ENCODE measurements around the gene PRRG3. TPM values are rescaled to one million over a fixed set of nuclear protein-coding genes. Genes with fewer than 3 reads are reported as not detected.

The PRRG3 gene
- total RNA-seq, 2 donors from 2014 or later, result 0.68 to 1.2 TPM

- H3K36me3 ChIP-seq, result no peaks in the 10 kb centered on the region
- H3K9me3 ChIP-seq, result no peaks in the 10 kb centered on the region
- intact Hi-C loops (cut with DNase I), result loop anchor here (10.0 kb wide), 1 partner anchor 1071 kb away; no protein-coding TSS in a partner anchor
- TF ChIP-seq POLR2AphosphoS5 (IDR thresholded peaks at IDR 0.05) (no peak), POLR2A (IDR thresholded peaks at IDR 0.05) (no peak)
- TF ChIP-seq, protein P1, sequence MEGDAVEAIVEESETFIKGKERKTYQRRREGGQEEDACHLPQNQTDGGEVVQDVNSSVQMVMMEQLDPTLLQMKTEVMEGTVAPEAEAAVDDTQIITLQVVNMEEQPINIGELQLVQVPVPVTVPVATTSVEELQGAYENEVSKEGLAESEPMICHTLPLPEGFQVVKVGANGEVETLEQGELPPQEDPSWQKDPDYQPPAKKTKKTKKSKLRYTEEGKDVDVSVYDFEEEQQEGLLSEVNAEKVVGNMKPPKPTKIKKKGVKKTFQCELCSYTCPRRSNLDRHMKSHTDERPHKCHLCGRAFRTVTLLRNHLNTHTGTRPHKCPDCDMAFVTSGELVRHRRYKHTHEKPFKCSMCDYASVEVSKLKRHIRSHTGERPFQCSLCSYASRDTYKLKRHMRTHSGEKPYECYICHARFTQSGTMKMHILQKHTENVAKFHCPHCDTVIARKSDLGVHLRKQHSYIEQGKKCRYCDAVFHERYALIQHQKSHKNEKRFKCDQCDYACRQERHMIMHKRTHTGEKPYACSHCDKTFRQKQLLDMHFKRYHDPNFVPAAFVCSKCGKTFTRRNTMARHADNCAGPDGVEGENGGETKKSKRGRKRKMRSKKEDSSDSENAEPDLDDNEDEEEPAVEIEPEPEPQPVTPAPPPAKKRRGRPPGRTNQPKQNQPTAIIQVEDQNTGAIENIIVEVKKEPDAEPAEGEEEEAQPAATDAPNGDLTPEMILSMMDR (IDR thresholded peaks at IDR 0.05), result no peak
- no peak for DNase-seq (ENCODE audit: low spot score)
- 97% methylated on average over 16 of the region's 21 CpGs for WGBS
- no peak overlapping the region for H3K27ac ChIP-seq
- no peaks in the 10 kb centered on the region for H3K4me1 ChIP-seq (replicated peaks)
- no peak overlapping the region for H3K4me3 ChIP-seq
- no peaks in the 10 kb centered on the region for H3K27me3 ChIP-seq (replicated peaks; ENCODE audit: insufficient read depth)
These were observed 48.6 kb downstream of the PRRG3 start for GRCh38 chrX:151743651-151744470.

DNA sequence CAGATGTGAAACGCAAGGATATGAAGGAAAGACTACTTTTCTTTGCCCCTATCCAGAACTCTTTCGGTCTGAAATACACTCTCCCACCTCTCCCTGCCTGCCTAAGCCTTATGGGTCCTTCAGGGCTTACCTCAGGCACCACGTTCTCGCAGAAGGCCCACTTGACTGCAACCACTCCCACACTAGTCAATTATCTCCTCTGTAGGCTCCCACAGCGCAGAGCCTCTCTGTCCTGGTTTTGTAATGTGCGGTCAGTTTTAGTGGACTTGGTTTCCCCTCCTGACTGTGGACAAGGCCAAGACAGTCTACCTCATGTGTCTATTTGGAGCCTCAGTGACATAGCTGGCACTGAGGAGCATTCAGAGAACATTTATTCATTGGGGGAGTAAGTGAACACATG, 50.4 kb downstream of the PRRG3 start:
- TF ChIP-seq POLR2AphosphoS5 (IDR thresholded peaks at IDR 0.05), result no peak
- no peak for TF ChIP-seq POLR2A (IDR thresholded peaks at IDR 0.05)
- TF ChIP-seq, protein P1 (IDR thresholded peaks at IDR 0.05), result no peak
- Histone ChIP-seq H3K4me1 (replicated peaks) (no peaks in the 10 kb centered on the region), H3K27me3 (replicated peaks; ENCODE audit: insufficient read depth) (no peaks in the 10 kb centered on the region), H3K27ac (no peak overlapping the region), H3K9me3 (no peaks in the 10 kb centered on the region), H3K36me3 (no peaks in the 10 kb centered on the region), H3K4me3 (no peak overlapping the region)
- DNase-seq (ENCODE audit: low spot score), result no peak
- intact Hi-C loops (cut with DNase I), result loop anchor here (10.0 kb wide), 1 partner anchor 1069 kb away; no protein-coding TSS in a partner anchor
- WGBS, result 91% methylated on average over 6 of the region's 6 CpGs

DNA sequence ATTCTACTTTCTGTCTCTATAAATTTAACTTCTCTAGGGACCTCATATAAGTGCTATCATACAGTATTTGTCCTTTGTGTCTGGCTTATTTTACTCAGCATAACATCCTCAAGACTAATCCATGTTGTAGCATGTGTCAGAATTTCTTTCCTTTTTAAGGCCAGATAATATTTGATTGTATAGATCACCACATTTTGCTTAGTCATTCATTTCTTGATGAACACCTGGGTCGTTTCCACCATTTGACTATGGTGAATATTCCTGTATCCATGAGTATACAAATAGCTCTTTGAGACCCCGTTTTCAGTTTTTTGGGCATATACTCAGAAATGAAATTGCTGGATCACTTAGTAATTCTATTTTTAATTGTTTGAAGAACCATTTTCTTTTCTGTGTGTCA, 51.2 kb downstream of the PRRG3 start:
- H3K9me3 ChIP-seq, result no peaks in the 10 kb centered on the region
- H3K4me1 ChIP-seq (replicated peaks), result no peaks in the 10 kb centered on the region
- intact Hi-C loops (cut with DNase I), result loop anchor here (10.0 kb wide), 1 partner anchor 1068 kb away; no protein-coding TSS in a partner anchor
- TF ChIP-seq POLR2AphosphoS5 (IDR thresholded peaks at IDR 0.05) (no peak), POLR2A (IDR thresholded peaks at IDR 0.05) (no peak)
- TF ChIP-seq, protein P1 (IDR thresholded peaks at IDR 0.05), result no peak
- no peak overlapping the region for H3K27ac ChIP-seq
- H3K4me3 ChIP-seq, result no peak overlapping the region
- H3K36me3 ChIP-seq, result no peaks in the 10 kb centered on the region
- no peaks in the 10 kb centered on the region for H3K27me3 ChIP-seq (replicated peaks; ENCODE audit: insufficient read depth)
- WGBS, result 88% methylated on average over 2 of the region's 2 CpGs
- DNase-seq (ENCODE audit: low spot score), result no peak

- TF ChIP-seq POLR2AphosphoS5 (IDR thresholded peaks at IDR 0.05), result no peak
- TF ChIP-seq, protein P1 (IDR thresholded peaks at IDR 0.05), result no peak
- TF ChIP-seq POLR2A (IDR thresholded peaks at IDR 0.05), result no peak
- Histone ChIP-seq H3K36me3 (no peaks in the 10 kb centered on the region), H3K27me3 (replicated peaks; ENCODE audit: insufficient read depth) (no peaks in the 10 kb centered on the region), H3K4me1 (replicated peaks) (no peaks in the 10 kb centered on the region), H3K9me3 (no peaks in the 10 kb centered on the region), H3K4me3 (no peak overlapping the region), H3K27ac (no peak overlapping the region)
- no peak for DNase-seq (ENCODE audit: low spot score)
- intact Hi-C loops (cut with DNase I), result loop anchor here (5.0 kb wide), 1 partner anchor 882 kb away; no protein-coding TSS in a partner anchor
- WGBS, result 96% methylated on average over 5 of the region's 5 CpGs
These were observed 55.3 kb downstream of the PRRG3 start for GRCh38 chrX:151750511-151750910.

All from prostate gland (tissue), 2 donors.